ENCODE results near the gene LRP2. TPM values are rescaled to one million over a fixed set of nuclear protein-coding genes. Genes with fewer than 3 reads are reported as not detected.

Gene LRP2
- total RNA-seq, 1 donor from 2014 or later, result 29.4 TPM

DNA sequence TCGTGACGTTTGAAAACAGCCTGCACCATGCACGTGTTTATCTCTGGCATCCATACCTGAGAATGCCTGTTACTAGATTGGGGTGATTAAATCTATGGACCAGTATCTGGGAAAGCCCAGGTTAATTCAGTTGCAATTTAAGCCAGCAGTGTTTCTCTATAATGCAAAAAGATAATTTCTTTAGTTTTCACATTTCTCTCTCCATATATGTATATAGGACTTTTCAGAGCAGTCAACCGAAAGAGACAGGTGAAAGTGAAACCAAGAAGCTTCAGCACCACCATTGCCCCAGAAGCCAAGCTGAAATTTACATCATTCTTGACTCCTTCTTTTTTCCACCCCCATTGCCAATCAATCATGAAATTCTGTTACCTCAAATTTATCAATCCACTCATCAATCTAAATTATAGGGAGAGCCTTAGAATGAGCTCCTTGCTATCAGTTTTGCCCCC is 2.7 kb upstream of the LRP2 start:
- no peaks in the 10 kb centered on the region for H3K9me3 Mint-ChIP-seq
- DNase-seq (ENCODE audit: low read depth, low spot score), result no peak
- peaks cover 40% of the 10 kb centered on the region for H3K4me1 Mint-ChIP-seq
- peak overlapping the region; percentile 91 for H3K4me3 Mint-ChIP-seq
- no peaks in the 10 kb centered on the region for H3K36me3 Mint-ChIP-seq (ENCODE audit: low read depth)
- H3K27ac Mint-ChIP-seq (ENCODE audit: unreplicated experiment), result no peak overlapping the region
- TF ChIP-seq, protein P1, sequence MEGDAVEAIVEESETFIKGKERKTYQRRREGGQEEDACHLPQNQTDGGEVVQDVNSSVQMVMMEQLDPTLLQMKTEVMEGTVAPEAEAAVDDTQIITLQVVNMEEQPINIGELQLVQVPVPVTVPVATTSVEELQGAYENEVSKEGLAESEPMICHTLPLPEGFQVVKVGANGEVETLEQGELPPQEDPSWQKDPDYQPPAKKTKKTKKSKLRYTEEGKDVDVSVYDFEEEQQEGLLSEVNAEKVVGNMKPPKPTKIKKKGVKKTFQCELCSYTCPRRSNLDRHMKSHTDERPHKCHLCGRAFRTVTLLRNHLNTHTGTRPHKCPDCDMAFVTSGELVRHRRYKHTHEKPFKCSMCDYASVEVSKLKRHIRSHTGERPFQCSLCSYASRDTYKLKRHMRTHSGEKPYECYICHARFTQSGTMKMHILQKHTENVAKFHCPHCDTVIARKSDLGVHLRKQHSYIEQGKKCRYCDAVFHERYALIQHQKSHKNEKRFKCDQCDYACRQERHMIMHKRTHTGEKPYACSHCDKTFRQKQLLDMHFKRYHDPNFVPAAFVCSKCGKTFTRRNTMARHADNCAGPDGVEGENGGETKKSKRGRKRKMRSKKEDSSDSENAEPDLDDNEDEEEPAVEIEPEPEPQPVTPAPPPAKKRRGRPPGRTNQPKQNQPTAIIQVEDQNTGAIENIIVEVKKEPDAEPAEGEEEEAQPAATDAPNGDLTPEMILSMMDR (conservative IDR thresholded peaks at IDR 0.05), result no peak
- H3K27me3 Mint-ChIP-seq (ENCODE audit: low read depth), result peaks cover 34% of the 10 kb centered on the region

DNA sequence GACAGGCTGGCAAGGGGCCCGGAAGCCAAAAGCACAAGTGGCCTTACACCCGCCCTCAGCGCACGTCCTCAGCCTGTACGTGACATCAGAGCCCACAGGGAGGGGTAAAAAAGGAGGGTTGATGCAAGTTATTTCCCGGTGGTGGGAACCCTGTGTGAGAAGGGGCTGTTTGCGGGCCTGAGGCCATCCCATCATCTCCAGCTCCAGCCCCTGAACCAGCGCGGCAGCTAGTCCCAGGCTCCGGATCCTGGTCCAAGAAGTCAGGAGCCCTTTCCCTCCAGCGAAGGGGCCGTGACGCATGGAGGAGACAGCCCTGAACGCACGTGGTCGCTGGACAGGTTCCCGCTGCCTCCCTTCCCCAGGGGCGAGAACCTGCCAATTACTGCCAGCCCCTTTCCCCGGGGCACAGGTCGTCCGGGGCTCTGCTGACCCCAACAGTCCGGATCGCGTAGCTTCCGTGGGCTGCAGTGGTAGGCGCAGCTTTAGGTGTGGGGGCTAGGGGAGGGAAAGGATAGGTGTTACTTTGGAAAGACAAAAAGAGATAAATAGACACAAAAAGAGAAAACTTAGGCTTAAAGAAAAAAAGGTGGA is 1.3 kb upstream of the LRP2 start:
- peaks cover 45% of the 10 kb centered on the region for H3K4me1 Mint-ChIP-seq
- H3K27me3 Mint-ChIP-seq (ENCODE audit: low read depth), result peaks cover 38% of the 10 kb centered on the region
- H3K9me3 Mint-ChIP-seq, result no peaks in the 10 kb centered on the region
- H3K36me3 Mint-ChIP-seq (ENCODE audit: low read depth), result no peaks in the 10 kb centered on the region
- TF ChIP-seq, protein P1 (conservative IDR thresholded peaks at IDR 0.05), result no peak
- peak overlapping the region; percentile 91 for H3K4me3 Mint-ChIP-seq
- DNase-seq (ENCODE audit: low read depth, low spot score), result peak; percentile 32
- peak overlapping the region; percentile 44 for H3K27ac Mint-ChIP-seq (ENCODE audit: unreplicated experiment)

GRCh38 chr2:169362894-169363559 is 693 bp upstream of the LRP2 start:
- Mint-ChIP-seq H3K4me3 (peak overlapping the region; percentile 91), H3K36me3 (ENCODE audit: low read depth) (no peaks in the 10 kb centered on the region), H3K9me3 (no peaks in the 10 kb centered on the region), H3K27ac (ENCODE audit: unreplicated experiment) (no peak overlapping the region), H3K27me3 (ENCODE audit: low read depth) (peaks cover 40% of the 10 kb centered on the region), H3K4me1 (peaks cover 49% of the 10 kb centered on the region)
- DNase-seq (ENCODE audit: low read depth, low spot score), result no peak
- TF ChIP-seq, protein P1 (conservative IDR thresholded peaks at IDR 0.05), result no peak

DNA sequence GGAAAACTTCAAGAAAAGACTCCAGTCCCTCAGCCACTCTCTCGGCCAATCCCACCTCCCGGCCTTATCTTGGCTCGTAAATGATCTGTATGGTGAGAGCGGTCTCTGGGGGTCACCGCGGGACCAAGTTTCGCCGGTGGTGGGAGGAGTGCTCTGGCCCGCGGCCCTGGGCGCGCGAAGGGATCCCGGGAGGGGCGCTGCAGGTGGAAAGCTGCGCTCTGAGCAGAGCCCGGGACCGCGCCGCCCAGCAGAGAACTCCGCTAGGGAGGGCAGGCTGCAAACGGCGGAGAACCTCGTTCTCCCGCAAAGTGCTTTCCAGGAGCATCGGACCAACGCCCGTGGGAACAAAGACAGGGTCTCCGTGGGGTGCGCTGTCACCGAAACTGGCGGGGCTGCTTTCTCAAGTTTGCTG is 622 bp downstream of the LRP2 start:
- Mint-ChIP-seq H3K4me1 (peaks cover 53% of the 10 kb centered on the region), H3K4me3 (peak overlapping the region; percentile 95), H3K9me3 (no peaks in the 10 kb centered on the region), H3K36me3 (ENCODE audit: low read depth) (no peaks in the 10 kb centered on the region), H3K27ac (ENCODE audit: unreplicated experiment) (peak overlapping the region; percentile 79), H3K27me3 (ENCODE audit: low read depth) (peaks cover 40% of the 10 kb centered on the region)
- TF ChIP-seq, protein P1 (conservative IDR thresholded peaks at IDR 0.05), result no peak
- DNase-seq (ENCODE audit: low read depth, low spot score), result peak; percentile 43

- TF ChIP-seq, protein P1 (conservative IDR thresholded peaks at IDR 0.05), result no peak
- Mint-ChIP-seq H3K4me3 (peak overlapping the region; percentile 95), H3K9me3 (no peaks in the 10 kb centered on the region), H3K36me3 (ENCODE audit: low read depth) (no peaks in the 10 kb centered on the region), H3K27ac (ENCODE audit: unreplicated experiment) (peak overlapping the region; percentile 79), H3K4me1 (peaks cover 58% of the 10 kb centered on the region), H3K27me3 (ENCODE audit: low read depth) (peaks cover 40% of the 10 kb centered on the region)
- DNase-seq (ENCODE audit: low read depth, low spot score), result peak; percentile 43
Measured at GRCh38 chr2:169360984-169361705, 1.2 kb downstream of the LRP2 start.
